Neural cell (in vitro differentiated cells): ENCODE results near the gene LSAMP. TPM values are rescaled to one million over a fixed set of nuclear protein-coding genes. Genes with fewer than 3 reads are reported as not detected.

ENCODE experiments used
- H2AFZ ChIP-seq: fragments of 200-600, 300-800 bp; sonication (generic), shearing (Covaris generic); 2 replicates; pipeline ENCODE4 v1.6.0; 2014; ENCODE audit warnings: low read depth, mild to moderate bottlenecking, antibody characterized with exemption, low read length, moderate library complexity
- H3F3A ChIP-seq: fragments of 200-600 bp; shearing (Covaris generic); 2 replicates; pipeline ENCODE4 v1.6.1; 2016; ENCODE audit warnings: mild to moderate bottlenecking, moderate library complexity, mixed read lengths, antibody characterized with exemption, low read length; ENCODE audit not compliant: insufficient read depth, poor library complexity, severe bottlenecking
- H3K27ac ChIP-seq: fragments of 200-600, 300-800 bp; sonication (generic), shearing (Covaris generic); 2 replicates; pipeline ENCODE4 v1.5.1; 2014; ENCODE audit warnings: mild to moderate bottlenecking, low read length, moderate library complexity
- H3K27me3 ChIP-seq: fragments of 300-800, 200-600 bp; sonication (generic), shearing (Covaris generic); 2 replicates; pipeline ENCODE4 v1.6.0; 2014; ENCODE audit warnings: mild to moderate bottlenecking, low read depth, low read length, moderate library complexity; ENCODE audit not compliant: insufficient read depth
- H3K36me3 ChIP-seq: fragments of 300-800, 200-600 bp; sonication (generic), shearing (Covaris generic); 2 replicates; pipeline ENCODE4 v1.5.1; 2014; ENCODE audit warnings: mild to moderate bottlenecking, antibody characterized with exemption, low read length, moderate library complexity; ENCODE audit not compliant: insufficient read depth
- H3K4me2 ChIP-seq: fragments of 300-800, 200-600 bp; sonication (generic), shearing (Covaris generic); 2 replicates; pipeline ENCODE4 v1.6.0; 2014; ENCODE audit warnings: mild to moderate bottlenecking, low read length
- H3K4me3 ChIP-seq: fragments of 300-800, 200-600 bp; sonication (generic), shearing (Covaris generic); 2 replicates; pipeline ENCODE4 v1.5.1; 2014; ENCODE audit warnings: mild to moderate bottlenecking, low read length, moderate library complexity
- H3K79me2 ChIP-seq: fragments of 200-600 bp; shearing (Covaris generic); replicated peaks from 2 replicates; pipeline ENCODE4 v1.6.0; 2014; ENCODE audit warnings: mild to moderate bottlenecking, low read length, moderate library complexity; ENCODE audit not compliant: insufficient read depth
- H3K9ac ChIP-seq: fragments of 300-800, 200-600 bp; sonication (generic), shearing (Covaris generic); 2 replicates; pipeline ENCODE4 v1.6.1; 2016; ENCODE audit warnings: mild to moderate bottlenecking, low read length, mixed read lengths
- H3K9me2 ChIP-seq: fragments of 200-600 bp; shearing (Covaris generic); 2 replicates; pipeline ENCODE4 v1.6.1; 2016; ENCODE audit warnings: mild to moderate bottlenecking, low read length, mixed read lengths; ENCODE audit not compliant: insufficient read depth
- H3K9me3 ChIP-seq: fragments of 200-600, 300-800 bp; sonication (generic), shearing (Covaris generic); 2 replicates; pipeline ENCODE4 v1.6.1; 2016; ENCODE audit warnings: mild to moderate bottlenecking, mixed run types, low read length, moderate library complexity, mixed read lengths
- H4K20me1 ChIP-seq: fragments of 200-600 bp; shearing (Covaris generic); 2 replicates; pipeline ENCODE4 v1.6.1; 2016; ENCODE audit warnings: mild to moderate bottlenecking, mixed run types; ENCODE audit not compliant: insufficient read depth
- CTCF ChIP-seq: fragments of 450-650 bp; IDR thresholded peaks from 2 replicates; pipeline ENCODE4 v1.5.1; 2014; ENCODE audit warnings: antibody characterized with exemption, mild to moderate bottlenecking, moderate library complexity; ENCODE audit not compliant: poor library complexity, severe bottlenecking
- EP300 ChIP-seq: fragments of 450-650 bp; conservative IDR thresholded peaks from 2 replicates; pipeline ENCODE4 v1.6.1; 2014; ENCODE audit warnings: antibody characterized with exemption, mild to moderate bottlenecking, moderate library complexity; ENCODE audit not compliant: poor library complexity, severe bottlenecking
- EZH2 ChIP-seq: fragments of 200-600, 300-800 bp; shearing (Covaris generic), sonication (generic); IDR thresholded peaks from 2 replicates; pipeline ENCODE4 v1.6.1; 2014; ENCODE audit warnings: antibody characterized with exemption, low read length, borderline replicate concordance, mild to moderate bottlenecking; ENCODE audit not compliant: insufficient read depth, poor library complexity, severe bottlenecking
- MXI1 ChIP-seq: fragments of 450-650 bp; conservative IDR thresholded peaks from 2 replicates; pipeline ENCODE4 v1.6.1; 2014; ENCODE audit warnings: antibody characterized with exemption, mild to moderate bottlenecking; ENCODE audit not compliant: poor library complexity, severe bottlenecking
- POLR2AphosphoS5 ChIP-seq: IDR thresholded peaks from 2 replicates; pipeline ENCODE4 v1.6.1; 2012
- RAD21 ChIP-seq: fragments of 450-650 bp; conservative IDR thresholded peaks from 2 replicates; pipeline ENCODE4 v1.6.1; 2014; ENCODE audit warnings: antibody characterized with exemption, mild to moderate bottlenecking, moderate library complexity
- REST ChIP-seq: IDR thresholded peaks from 2 replicates; pipeline ENCODE4 v1.6.1; 2012; ENCODE audit warnings: borderline replicate concordance
- SMC3 ChIP-seq: fragments of 450-650 bp; conservative IDR thresholded peaks from 2 replicates; pipeline ENCODE4 v1.6.1; 2014; ENCODE audit warnings: antibody characterized with exemption, mild to moderate bottlenecking, moderate library complexity; ENCODE audit not compliant: poor library complexity
- TAF1 ChIP-seq: IDR thresholded peaks from 2 replicates; pipeline ENCODE4 v1.6.1; 2012; ENCODE audit warnings: low read depth
- polyA plus RNA-seq: library from polyadenylated mRNA; depleted of rRNA; stranded (reverse); fragments of >200 nt; gene quantifications from 2 replicates; pipeline ENCODE4 v1.2.3, GENCODE V29; 2014

Gene LSAMP
- polyA plus RNA-seq, 1 donor from 2014 or later = 93.6 TPM

- TF ChIP-seq MXI1 (no peak), REST (no peak), EZH2 (no peak), SMC3 (no peak), CTCF (no peak), TAF1 (no peak), RAD21 (no peak), POLR2AphosphoS5 (no peak), EP300 (no peak)
- H3K36me3 ChIP-seq = no peaks in the 10 kb centered on the region
- H3K27me3 ChIP-seq = no peaks in the 10 kb centered on the region
- no peaks in the 10 kb centered on the region for H3F3A ChIP-seq
- no peak overlapping the region for H3K9ac ChIP-seq
- no peaks in the 10 kb centered on the region for H3K9me2 ChIP-seq
- H3K79me2 ChIP-seq = no peaks in the 10 kb centered on the region
- H3K27ac ChIP-seq = no peak overlapping the region
- no peak overlapping the region for H3K4me3 ChIP-seq
- H2AFZ ChIP-seq = no peak overlapping the region
- H3K4me2 ChIP-seq = no peak overlapping the region
- no peaks in the 10 kb centered on the region for H3K9me3 ChIP-seq
- H4K20me1 ChIP-seq = no peaks in the 10 kb centered on the region
Measured at GRCh38 chr3:115877615-115877899, 567.7 kb downstream of the LSAMP start.

DNA sequence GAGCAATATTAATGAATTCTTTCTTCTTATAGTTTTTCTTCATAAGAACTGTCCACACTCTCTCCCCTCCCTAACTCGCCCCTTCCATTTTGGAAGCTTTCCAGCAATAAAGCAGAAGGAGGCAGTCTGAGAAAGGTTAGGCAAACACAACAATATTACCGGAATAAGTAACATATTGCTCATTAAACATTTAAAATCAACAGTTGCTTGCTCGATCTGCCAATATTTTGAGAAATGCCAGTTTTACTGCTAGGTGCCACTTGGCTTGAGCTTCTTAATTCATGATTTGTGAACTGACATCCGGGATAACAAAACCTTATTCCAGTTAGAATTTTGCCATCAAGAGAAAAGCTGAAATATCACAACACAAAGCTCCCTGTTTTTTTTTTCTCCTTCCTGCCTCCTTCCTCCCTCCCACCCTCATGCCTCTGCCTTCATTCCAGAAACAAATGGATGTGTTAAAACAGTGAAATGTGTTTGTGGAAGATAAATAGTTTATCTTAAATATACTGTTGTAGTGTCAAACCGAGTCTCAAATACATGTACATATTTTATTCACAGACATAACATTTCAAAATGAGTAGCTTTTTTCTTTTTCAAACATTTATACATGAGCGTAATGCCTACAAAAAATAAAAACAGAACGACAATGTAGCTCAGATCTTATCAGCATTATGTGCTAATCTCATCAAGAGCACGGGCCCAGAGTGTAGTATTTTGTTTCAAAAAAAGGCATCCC lies 568.2 kb downstream of the LSAMP start:
- Histone ChIP-seq H3K9me2 (no peaks in the 10 kb centered on the region), H3K27me3 (no peaks in the 10 kb centered on the region), H3K4me2 (no peak overlapping the region), H3K79me2 (no peaks in the 10 kb centered on the region), H3K36me3 (no peaks in the 10 kb centered on the region), H3K27ac (no peak overlapping the region), H4K20me1 (no peaks in the 10 kb centered on the region), H3K9ac (no peak overlapping the region), H3F3A (no peaks in the 10 kb centered on the region), H3K4me3 (no peak overlapping the region), H3K9me3 (no peaks in the 10 kb centered on the region), H2AFZ (no peak overlapping the region)
- TF ChIP-seq REST (no peak), CTCF (no peak), SMC3 (no peak), EP300 (no peak), TAF1 (no peak), RAD21 (no peak), EZH2 (no peak), MXI1 (no peak), POLR2AphosphoS5 (no peak)
